Sciatic nerve (tissue), 2 donors: ENCODE data around the gene PLRG1. TPM values are rescaled to one million over a fixed set of nuclear protein-coding genes. Genes with fewer than 3 reads are reported as not detected.

Experiments
- ATAC-seq: fragments of 200-7000 bp; cut with Tn5 transposase; one replicate; pipeline ENCODE4 v1.9.1; 2020; ENCODE audit warnings: mild to moderate bottlenecking, moderate library complexity
- DNase-seq: peaks from one replicate; pipeline ENCODE4 v3.0.0-alpha.2; 2020; ENCODE audit warnings: low spot score
- intact Hi-C: fragments of 100-400 bp; cut with DNase I; formaldehyde crosslinking; loops from one replicate; pipeline ENCODE4 v1.14.2; 2022
- total RNA-seq: library from RNA; stranded (reverse); fragmentation: NEBNext Ultra II Directional; extraction: Animal tissue kit (Norgen Biotek cat#: 25700); gene quantifications from one replicate; pipeline ENCODE4 v1.2.1, GENCODE V29; 2021
- donor health status: DM: no; HTN: no; CAD: no.
- donor health status: DM: no; HTN: no; CAD: no.

Gene PLRG1
- total RNA-seq, 1 donor from 2014 or later = 68.3 TPM

DNA sequence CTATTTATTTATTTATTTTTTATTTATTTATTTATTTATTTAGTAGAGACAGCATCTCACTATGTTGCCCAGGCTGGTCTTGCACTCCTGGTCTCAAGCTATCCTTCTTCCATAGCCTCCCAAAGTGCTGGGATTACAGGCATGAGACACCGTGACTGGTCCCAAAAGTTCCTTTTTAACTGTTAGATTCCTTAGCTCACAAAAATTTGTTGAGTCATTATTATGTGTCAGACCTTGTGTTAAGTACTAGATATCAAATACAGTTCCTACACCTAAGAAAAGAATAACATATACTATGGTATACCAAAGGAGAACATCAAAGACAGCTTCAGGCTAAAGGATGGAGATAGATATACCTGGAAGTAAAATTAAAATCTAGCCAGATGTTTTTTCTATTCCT, 28.7 kb upstream of the PLRG1 start:
- intact Hi-C loops = no loop called here
- DNase-seq (no peak), ATAC-seq (no peak)

DNA sequence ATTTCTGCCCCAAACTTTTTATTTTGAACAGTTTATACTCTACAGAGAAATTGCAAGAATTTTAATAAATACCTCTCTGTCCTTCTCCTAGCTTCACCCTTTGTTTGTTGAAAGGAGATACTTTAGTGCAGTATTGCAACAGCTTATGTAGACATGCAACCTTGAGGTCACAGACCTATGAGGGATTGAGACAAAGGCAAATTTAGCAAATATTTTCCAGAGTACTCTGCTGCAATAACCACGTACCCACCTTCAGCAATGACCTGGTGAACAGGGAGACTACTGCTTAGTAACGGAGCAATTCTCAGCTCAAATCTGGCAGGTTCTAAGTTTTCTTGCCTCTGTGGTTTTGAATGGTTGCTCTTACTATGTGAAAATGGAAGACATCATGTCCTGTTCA, 27.1 kb upstream of the PLRG1 start:
- intact Hi-C loops = no loop called here
- DNase-seq (no peak), ATAC-seq (no peak)

DNA sequence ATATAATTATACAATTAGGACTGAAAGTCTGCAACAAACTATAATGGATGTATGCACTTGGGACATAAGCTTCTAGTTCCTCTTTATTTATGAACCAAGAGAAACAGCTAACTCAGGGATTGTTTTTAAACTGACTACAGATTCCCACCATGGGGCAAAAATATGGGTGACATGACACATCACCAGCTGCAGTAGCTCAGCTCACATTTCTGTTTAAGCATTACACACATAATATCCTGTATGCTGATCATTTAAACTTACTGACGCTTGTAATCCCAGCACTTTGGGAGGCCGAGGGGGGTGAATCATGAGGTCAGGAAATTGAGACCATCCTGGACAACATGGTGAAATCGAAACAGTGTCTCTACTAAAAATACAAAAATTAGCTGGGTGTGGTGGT, 24.1 kb upstream of the PLRG1 start:
- ATAC-seq (no peak), DNase-seq (no peak)
- intact Hi-C loops = no loop called here

DNA sequence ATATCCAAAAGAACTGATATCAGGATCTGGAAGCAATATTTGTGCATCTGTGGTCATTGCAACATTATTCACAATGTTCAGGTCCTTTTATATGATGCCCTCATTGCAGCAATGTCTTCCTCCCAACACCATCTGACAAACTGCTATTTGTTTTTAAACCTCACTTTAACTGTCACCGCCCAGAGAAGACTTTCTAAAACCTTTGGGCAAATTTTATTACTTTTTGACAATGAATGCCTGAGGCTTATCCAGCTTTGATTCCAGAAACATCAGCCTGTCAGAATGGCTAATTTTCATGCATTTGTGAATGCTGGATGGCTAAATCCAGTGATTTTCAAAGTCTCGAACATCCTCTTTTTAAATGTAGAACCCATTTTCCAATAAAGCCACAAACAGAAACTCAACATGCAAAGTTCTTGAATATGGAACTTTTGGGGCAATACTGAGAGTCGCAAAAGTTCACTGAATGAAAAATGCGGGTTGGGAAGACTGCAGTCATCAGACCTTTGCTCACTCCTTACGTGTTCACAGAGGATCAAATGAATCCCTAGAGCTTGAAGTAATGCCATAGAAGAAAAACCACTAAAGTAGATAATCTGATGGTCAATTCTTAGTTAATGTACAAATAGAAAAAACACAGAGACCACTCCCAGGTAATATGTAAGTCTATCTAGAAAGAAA, 23.1 kb upstream of the PLRG1 start:
- DNase-seq = no peak
- intact Hi-C loops = no loop called here
- ATAC-seq = no peak

DNA sequence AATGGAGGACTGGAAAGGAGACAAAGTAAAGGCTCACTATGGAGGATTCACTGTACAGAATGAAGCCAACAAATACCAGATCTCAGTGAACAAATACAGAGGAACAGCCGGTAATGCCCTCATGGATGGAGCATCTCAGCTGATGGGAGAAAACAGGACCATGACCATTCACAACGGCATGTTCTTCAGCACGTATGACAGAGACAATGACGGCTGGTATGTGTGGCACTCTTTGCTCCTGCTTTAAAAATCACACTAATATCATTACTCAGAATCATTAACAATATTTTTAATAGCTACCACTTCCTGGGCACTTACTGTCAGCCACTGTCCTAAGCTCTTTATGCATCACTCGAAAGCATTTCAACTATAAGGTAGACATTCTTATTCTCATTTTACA, 19.4 kb upstream of the PLRG1 start:
- no peak for ATAC-seq
- intact Hi-C loops = no loop called here
- DNase-seq = no peak

DNA sequence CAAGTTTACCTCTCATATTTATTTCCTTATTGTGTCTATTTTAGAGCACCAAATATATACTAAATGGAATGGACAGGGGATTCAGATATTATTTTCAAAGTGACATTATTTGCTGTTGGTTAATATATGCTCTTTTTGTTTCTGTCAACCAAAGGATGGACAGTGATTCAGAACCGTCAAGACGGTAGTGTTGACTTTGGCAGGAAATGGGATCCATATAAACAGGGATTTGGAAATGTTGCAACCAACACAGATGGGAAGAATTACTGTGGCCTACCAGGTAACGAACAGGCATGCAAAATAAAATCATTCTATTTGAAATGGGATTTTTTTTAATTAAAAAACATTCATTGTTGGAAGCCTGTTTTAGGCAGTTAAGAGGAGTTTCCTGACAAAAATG, 18.8 kb upstream of the PLRG1 start:
- DNase-seq = no peak
- no peak for ATAC-seq
- intact Hi-C loops = no loop called here

DNA sequence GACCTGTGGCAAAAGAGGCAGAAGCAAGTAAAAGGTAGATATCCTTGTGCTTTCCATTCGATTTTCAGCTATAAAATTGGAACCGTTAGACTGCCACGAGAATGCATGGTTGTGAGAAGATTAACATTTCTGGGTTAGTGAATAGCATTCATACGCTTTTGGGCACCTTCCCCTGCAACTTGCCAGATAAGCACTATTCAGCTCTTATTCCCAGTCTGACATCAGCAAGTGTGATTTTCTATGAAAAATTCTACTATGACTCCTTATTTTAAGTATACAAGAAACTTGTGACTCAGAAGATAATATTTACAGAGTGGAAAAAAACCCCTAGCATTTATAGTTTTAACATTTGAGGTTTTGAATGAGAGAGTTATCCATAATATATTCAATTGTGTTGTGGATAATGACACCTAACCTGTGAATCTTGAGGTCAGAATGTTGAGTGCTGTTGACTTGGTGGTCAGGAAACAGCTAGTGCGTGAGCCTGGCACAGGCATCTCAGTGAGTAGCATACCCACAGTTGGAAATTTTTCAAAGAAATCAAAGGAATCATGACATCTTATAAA, 16.5 kb upstream of the PLRG1 start:
- no peak for DNase-seq
- intact Hi-C loops = no loop called here
- ATAC-seq = no peak

DNA sequence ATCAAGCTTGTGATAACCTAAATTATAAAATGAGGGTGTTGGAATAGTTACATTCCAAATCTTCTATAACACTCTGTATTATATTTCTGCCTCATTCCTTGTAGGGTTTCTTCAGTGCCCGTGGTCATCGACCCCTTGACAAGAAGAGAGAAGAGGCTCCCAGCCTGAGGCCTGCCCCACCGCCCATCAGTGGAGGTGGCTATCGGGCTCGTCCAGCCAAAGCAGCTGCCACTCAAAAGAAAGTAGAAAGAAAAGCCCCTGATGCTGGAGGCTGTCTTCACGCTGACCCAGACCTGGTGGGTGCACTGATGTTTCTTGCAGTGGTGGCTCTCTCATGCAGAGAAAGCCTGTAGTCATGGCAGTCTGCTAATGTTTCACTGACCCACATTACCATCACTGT, 15.5 kb upstream of the PLRG1 start:
- DNase-seq (no peak), ATAC-seq (no peak)
- intact Hi-C loops = no loop called here

DNA sequence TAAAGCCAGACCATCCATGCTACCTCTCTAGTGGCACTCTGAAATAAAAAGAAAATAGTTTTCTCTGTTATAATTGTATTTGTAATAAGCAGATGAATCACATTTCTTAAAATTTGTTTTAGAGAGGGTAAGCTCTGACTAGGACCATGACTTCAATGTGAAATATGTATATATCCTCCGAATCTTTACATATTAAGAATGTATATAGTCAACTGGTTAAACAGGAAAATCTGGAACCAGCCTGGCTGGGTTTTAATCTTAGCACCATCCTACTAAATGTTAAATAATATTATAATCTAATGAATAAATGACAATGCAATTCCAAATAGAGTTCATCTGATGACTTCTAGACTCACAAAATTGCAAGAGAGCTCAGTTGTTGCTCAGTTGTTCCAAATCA, 14.1 kb upstream of the PLRG1 start:
- no peak for DNase-seq
- ATAC-seq = no peak
- intact Hi-C loops = no loop called here

DNA sequence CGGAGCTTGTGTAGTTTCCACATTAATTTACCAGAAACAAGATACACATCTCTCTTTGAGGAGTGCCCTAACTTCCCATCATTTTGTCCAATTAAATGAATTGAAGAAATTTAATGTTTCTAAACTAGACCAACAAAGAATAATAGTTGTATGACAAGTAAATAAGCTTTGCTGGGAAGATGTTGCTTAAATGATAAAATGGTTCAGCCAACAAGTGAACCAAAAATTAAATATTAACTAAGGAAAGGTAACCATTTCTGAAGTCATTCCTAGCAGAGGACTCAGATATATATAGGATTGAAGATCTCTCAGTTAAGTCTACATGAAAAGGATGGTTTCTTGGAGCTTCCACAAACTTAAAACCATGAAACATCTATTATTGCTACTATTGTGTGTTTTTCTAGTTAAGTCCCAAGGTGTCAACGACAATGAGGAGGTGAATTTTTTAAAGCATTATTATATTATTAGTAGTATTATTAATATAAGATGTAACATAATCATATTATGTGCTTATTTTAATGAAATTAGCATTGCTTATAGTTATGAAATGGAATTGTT, 12.6 kb upstream of the PLRG1 start, which contains the start of gene FGB:
FGB (plus strand) TSS at position 315 of the 558 bp plus-strand sequence; CDS start at position 323, 8 bp downstream.
- ATAC-seq (no peak), DNase-seq (no peak)
- intact Hi-C loops = no loop called here

DNA sequence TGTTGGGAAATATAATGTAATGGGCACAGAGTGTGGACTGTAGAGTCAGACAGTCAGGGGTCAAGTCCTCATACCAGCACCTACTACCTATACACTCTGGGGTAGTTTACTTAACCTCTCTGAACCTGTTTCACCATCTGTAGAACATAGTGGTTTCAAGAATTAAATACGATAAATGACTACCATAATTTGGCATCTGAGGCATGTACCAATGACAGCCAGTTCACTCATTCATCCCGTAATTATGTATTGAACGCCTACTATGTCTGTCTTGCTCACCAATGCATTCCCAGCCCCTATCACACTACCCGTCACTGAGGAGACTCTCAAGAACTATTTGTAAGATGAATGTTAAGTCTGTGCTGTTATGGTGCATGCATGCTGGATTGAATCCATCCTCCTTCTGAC, 10.6 kb upstream of the PLRG1 start:
- no peak for ATAC-seq
- DNase-seq = no peak
- intact Hi-C loops = no loop called here

DNA sequence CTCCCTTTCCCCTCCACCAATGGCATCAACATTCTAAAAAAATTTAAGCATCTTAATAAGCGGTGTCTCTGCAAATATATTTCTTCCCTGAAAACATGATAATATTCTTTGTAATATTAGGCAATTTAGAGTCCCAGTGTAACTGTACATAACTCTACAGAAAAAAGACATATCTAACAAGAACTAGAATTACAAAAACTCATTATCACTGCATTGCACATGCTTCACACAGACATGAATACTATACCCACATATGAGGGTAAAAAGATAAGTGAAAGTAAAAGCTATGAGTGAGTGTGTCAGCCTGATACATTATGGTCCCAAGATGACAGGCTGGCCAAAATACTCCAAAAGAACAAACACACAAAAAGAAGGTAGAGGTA, 10.2 kb upstream of the PLRG1 start:
- ATAC-seq (no peak), DNase-seq (no peak)
- intact Hi-C loops = no loop called here

DNA sequence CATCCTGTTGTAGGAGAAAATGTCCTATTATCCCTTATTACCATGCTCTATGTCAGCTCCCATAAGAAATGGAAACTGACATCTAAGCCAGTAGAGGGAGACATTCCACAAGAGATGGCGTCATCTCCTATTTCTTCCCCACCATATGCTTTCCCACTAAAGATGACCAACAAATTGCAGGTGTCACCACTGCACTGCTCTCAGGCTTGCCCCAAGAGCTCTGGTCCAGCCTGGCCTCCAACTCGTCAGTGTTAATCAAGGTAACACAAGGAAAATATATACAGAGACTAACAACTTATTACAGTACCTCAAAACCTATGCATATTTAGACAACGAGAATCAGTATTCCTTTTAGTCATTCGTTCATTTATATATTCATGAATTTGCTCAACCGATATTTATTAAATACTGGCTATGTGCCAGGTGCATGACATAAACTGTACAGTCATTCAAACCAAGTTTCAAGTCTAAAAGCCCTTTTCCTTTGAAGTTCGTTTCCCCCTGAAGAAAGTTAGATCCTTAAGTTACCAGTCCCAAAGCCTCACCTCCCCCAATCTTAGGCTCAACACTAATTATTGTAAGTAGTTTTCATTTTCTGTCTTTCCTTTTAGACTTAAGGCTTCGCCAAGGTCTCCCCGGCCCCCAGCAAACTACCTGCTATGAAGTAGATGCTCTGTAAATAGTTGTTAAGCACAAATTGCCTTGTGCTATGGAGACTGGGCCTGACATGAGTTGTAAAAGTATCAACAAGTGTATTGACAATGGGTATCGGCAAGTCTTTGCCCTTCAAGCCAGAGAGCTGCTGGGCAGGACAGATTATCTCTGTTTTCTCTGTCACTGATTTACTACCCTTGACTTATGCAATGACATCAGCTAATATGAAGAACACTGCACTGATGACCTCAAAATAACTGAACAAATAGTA, 9.6 kb upstream of the PLRG1 start:
- DNase-seq (no peak), ATAC-seq (no peak)
- intact Hi-C loops = no loop called here

DNA sequence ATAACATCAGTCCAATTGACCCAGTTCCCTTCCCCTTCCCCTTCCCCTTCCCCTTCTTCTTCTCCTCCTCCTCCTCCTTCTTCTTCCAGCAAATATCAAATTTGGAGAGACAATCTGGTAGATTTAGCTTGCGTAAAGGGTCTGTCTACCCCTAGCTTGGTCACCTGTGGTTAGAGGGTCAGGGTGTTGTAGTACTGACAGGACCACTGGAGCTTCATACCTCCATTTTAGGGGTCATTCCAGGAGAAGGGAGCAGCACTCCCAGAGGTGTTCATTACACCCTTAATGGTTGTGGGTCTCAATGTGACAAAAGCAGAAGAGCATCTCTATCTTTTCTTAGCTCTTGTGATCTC, 8.9 kb upstream of the PLRG1 start:
- ATAC-seq (no peak), DNase-seq (no peak)
- intact Hi-C loops = no loop called here

DNA sequence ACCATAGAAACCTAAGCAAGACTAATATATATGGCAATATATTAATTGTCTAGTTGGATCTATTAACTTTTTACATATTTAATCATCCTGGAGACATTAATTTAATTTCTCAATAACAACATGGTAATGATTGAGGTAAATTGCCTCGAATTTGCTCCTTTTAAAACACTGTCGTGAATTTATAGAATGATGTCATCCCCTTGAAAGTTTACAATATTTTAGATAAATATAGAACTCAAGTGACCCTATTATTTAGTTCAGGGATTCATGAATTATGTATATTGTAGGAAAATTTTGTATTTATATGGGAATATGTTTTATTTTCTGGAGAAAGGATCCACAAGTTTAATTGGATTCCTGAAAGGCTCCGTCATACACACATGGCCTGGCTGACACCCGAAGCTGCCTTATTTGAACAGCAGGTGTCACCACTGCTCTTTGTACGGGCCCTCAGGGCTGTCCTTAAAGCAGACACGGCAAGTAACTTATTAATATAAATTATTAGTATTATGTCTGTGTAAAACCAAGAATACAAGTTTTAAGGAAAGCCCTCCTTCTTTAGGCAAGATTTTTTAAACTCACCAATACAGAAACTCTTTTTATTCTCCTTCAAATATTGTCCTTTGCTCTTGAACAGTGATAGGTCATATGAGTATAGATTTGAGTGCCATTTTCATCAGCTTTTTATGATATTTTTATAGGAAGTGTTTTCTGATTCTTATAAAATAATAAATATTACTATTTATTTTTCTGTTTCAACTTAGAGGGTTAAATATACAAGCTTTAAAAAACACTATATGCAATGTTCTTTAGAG, 1.9 kb upstream of the PLRG1 start:
- ATAC-seq = peak; percentile 76
- peak; percentile 81 for DNase-seq
- intact Hi-C loops = no loop called here

DNA sequence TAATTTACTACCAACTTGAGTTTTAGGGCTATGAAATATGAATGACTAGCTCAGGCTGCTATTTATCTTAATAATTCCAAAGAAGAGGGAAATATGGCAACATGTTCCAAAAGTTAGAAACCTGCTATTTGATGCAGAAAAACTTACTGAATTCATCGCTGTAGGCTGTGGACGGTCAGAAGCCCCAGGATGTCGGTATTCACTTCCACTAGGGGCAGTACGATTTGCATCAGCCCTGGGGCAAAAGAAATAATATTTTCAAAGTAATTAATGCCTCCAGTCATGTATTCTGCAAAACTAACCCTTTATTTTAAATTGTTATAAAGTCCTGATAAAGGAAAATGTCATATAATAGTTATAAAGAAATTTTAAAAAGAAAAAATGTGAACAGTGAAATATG, 4.5 kb downstream of the PLRG1 start:
- intact Hi-C loops = no loop called here
- no peak for ATAC-seq

DNA sequence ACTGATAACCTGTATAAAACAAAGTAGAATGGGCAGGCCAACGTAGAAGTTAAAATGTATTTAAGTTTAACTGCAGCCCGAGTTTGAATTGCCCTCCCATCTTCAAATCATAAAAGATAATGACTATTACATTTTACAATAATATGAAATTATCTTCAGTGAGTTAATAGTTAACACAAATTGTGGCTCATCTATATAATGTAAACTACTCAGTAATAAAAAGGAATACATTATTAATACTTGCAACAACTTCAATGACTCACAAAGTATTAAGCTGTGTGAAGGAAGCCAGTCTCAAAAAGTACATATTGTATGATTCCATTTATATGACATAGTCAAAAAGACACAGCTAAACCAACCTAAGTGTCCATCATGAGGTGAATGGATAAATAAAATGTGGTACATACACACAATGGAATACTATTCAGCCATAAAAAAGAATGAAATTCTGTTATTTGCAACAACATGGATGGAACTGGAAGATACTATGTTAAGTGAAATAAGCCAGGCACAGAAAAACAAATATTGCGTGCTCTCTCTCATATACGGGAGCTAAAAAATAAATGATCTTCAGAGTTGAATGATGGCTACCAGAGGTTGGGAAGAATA, 7.8 kb downstream of the PLRG1 start:
- no peak for ATAC-seq
- intact Hi-C loops = no loop called here
- no peak for DNase-seq

More for the DNA sequence above, 4.5 kb downstream of the PLRG1 start:
- DNase-seq = no peak

DNA sequence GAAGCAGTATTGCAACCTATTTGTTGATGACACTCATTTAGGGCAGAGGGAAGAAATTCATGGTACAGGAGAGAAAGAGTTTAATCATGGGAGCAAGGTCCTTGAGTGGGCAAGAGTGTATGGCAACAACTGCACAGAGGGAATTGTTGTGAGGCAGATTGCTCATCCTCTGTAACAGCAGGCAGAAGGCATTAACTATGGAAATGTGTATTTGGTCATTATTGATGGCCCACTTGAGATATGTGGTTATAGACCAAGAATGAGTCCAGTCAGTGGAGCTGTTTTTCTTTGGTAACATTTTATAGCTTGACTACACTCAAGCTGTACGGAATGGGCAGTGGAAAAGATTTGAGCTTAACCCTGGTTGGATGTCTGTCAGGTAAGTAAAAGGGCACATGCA, 15.9 kb downstream of the PLRG1 start:
- ATAC-seq = peak; percentile 77
- intact Hi-C loops = no loop called here
- DNase-seq = no peak
